WERI-Rb-1 (cell line): ENCODE results near the gene NUDT21.

Source experiments
- DNase-seq: peaks from one replicate; pipeline ENCODE4 v3.0.0-alpha.2; 2020
- H3K27ac ChIP-seq: fragments of 250-450 bp; sonication (Bioruptor Pico); 2 replicates; pipeline ENCODE4 v1.5.1; 2020; ENCODE audit warnings: mild to moderate bottlenecking, moderate library complexity
- H3K27me3 ChIP-seq: fragments of 250-450 bp; sonication (Bioruptor Pico); 2 replicates; pipeline ENCODE4 v1.5.1; 2021; ENCODE audit warnings: mild to moderate bottlenecking, low read depth, moderate library complexity; ENCODE audit not compliant: insufficient read depth, severe bottlenecking
- H3K36me3 ChIP-seq: fragments of 250-450 bp; sonication (Bioruptor Pico); 2 replicates; pipeline ENCODE4 v1.5.1; 2020; ENCODE audit warnings: mild to moderate bottlenecking, moderate library complexity
- H3K4me3 ChIP-seq: 2 replicates; pipeline ENCODE4 v1.5.1; 2011; ENCODE audit warnings: low read depth, mild to moderate bottlenecking, control low read depth, low read length
- H3K9me3 ChIP-seq: fragments of 250-450 bp; sonication (Bioruptor Pico); 2 replicates; pipeline ENCODE4 v1.5.1; 2021; ENCODE audit warnings: mild to moderate bottlenecking, moderate library complexity; ENCODE audit not compliant: severe bottlenecking
- CTCF ChIP-seq: IDR thresholded peaks from 2 replicates; pipeline ENCODE4 v1.5.1; 2011; ENCODE audit warnings: low read depth, mild to moderate bottlenecking, control low read depth, inconsistent platforms, low read length

NUDT21 gene

DNA sequence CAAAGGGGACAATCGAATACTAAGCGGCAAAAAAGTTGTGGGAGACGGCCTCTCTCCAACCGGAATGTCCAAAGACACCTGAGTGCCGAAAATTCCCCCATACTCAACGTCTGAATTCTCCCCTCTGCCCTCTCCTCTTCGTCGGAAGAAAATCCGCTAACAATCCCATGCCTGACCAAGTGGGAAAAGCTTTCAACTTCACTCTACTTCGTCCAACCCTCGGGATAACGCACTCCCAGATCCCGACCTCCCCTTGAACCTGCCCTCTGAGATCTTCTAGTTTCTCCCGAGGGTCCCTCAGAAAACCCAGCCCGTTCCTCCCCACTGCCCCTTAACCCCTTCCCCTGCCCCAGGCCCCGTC lies 26.7 kb downstream of the NUDT21 start:
- TF ChIP-seq CTCF, result no peak
- no peaks in the 10 kb centered on the region for H3K9me3 ChIP-seq
- no peak for DNase-seq
- no peak overlapping the region for H3K27ac ChIP-seq
- H3K27me3 ChIP-seq, result no peaks in the 10 kb centered on the region
- no peaks in the 10 kb centered on the region; the same call in 1 of the 2 replicates for H3K36me3 ChIP-seq
- peak overlapping the region; percentile 59 for H3K4me3 ChIP-seq

DNA sequence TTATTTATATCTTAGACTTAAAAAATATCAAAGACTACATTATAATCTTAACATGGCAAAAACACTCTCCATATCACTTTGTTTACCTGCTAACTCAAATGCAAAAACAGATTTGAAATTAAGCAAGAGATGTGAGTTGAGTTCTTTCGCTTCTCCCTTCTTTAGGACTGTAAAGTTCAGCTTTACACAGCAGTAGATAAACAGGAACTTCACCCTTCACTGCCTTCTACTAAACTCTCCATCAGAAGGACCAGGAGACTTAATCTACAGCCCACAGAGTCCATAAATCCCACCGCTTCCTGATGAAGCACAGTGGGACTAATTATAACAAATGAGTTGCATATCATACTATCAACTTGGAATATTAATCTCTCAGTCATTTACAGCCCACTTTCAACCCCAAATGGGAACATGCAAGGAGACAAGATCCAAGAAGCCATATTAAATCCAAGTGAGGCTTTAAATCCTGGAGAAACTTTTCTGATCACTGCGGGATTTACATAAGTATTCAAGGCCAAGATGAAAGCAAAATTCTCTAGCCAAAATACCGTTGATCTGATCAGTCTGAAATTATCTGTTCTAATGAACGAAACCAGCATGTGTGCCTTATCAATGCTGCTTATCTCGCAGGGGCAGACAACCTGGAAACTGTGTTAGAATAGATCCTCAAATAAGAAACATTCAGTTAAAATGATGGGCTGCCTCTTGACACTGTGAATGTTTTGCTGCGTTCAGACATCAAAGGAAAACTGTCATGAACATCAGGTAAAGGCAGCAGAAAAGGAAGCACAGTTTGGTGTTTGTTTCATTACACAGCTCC lies 27.3 kb downstream of the NUDT21 start:
- no peak overlapping the region for H3K27ac ChIP-seq
- no peak for TF ChIP-seq CTCF
- peak overlapping the region; percentile 59 for H3K4me3 ChIP-seq
- no peaks in the 10 kb centered on the region; the same call in 1 of the 2 replicates for H3K36me3 ChIP-seq
- no peak for DNase-seq
- H3K9me3 ChIP-seq, result no peaks in the 10 kb centered on the region
- no peaks in the 10 kb centered on the region for H3K27me3 ChIP-seq

DNA sequence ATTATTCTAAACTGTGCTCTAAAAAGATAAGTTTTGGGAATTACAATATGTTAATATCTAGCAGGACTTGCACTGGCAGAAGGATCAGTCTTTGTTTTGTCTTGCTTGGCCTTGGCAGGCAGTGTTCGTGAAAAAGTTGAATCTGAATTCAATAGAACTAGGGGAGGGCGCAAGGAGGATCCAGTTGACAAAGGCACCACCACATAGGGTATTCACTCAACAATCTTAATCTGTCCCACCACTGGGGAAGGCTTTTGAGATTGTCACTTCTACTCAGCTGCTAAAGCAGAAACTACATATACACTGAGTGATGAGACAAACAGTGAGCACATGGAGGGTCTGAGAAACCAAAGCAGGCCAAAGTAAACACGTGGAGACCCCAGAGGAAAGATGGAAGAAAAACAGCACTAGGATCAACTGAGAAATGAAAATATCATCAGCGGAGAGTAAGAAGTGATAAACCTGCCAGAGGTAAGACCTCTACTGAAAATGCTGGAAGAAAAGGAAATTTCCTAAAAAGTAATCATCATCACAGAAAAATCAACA lies 28.2 kb downstream of the NUDT21 start:
- TF ChIP-seq CTCF, result no peak
- H3K9me3 ChIP-seq, result no peaks in the 10 kb centered on the region
- no peak overlapping the region for H3K27ac ChIP-seq
- no peak for DNase-seq
- no peaks in the 10 kb centered on the region for H3K36me3 ChIP-seq
- H3K4me3 ChIP-seq, result no peak overlapping the region
- no peaks in the 10 kb centered on the region for H3K27me3 ChIP-seq

GRCh38 chr16:56421976-56422669 lies 29.0 kb downstream of the NUDT21 start:
- DNase-seq, result no peak
- Histone ChIP-seq H3K27me3 (no peaks in the 10 kb centered on the region), H3K36me3 (no peaks in the 10 kb centered on the region), H3K9me3 (no peaks in the 10 kb centered on the region), H3K27ac (no peak overlapping the region), H3K4me3 (no peak overlapping the region)
- no peak for TF ChIP-seq CTCF

GRCh38 chr16:56421313-56421712 lies 29.8 kb downstream of the NUDT21 start:
- no peak for DNase-seq
- Histone ChIP-seq H3K9me3 (no peaks in the 10 kb centered on the region), H3K4me3 (no peak overlapping the region), H3K27me3 (no peaks in the 10 kb centered on the region), H3K27ac (no peak overlapping the region), H3K36me3 (no peaks in the 10 kb centered on the region)
- no peak for TF ChIP-seq CTCF
